K562 (cell line): ENCODE results near the gene MTA2. TPM values are rescaled to one million over a fixed set of nuclear protein-coding genes. Genes with fewer than 3 reads are reported as not detected.

ENCODE experiments used
- ARID1B ChIP-seq: fragments of 450-650 bp; IDR thresholded peaks from 2 replicates; pipeline ENCODE4 v1.6.1; 2016; ENCODE audit warnings: antibody characterized with exemption, mild to moderate bottlenecking, inconsistent platforms
- ATF6 ChIP-seq: sonication (generic); formaldehyde crosslinking; IDR thresholded peaks from 2 replicates; pipeline ENCODE4 v1.4.0; 2020; ENCODE audit warnings: mild to moderate bottlenecking, missing genetic modification reagents
- CHD4 ChIP-seq: fragments of 200-600 bp; sonication (generic); IDR thresholded peaks from 3 replicates; pipeline ENCODE4 v1.6.1; 2012; ENCODE audit warnings: low read depth, mild to moderate bottlenecking, mixed read lengths, low read length, inconsistent platforms; ENCODE audit not compliant: insufficient read depth, insufficient replicate concordance, poor library complexity, severe bottlenecking
- CREM ChIP-seq: IDR thresholded peaks from 2 replicates; pipeline ENCODE4 v1.6.1; 2014; ENCODE audit warnings: antibody characterized with exemption, low read depth
- ERF ChIP-seq: fragments of 450-650 bp; formaldehyde crosslinking; IDR thresholded peaks from 2 replicates; pipeline ENCODE4 v1.4.0; 2020; ENCODE audit warnings: mild to moderate bottlenecking, mixed read lengths
- HDAC8 ChIP-seq: fragments of 450-650 bp; IDR thresholded peaks from 2 replicates; pipeline ENCODE4 v1.6.1; 2016; ENCODE audit warnings: mild to moderate bottlenecking, missing genetic modification characterization, moderate library complexity, missing compliant biosample characterization
- JUN ChIP-seq, 2 experiments: sonication (generic) in 1 of 2; formaldehyde crosslinking in 1 of 2; IDR thresholded peaks; 2 replicates each; pipeline versions ENCODE4 v1.6.1 to v1.8.0; 2012 to 2022; ENCODE audit warnings: borderline replicate concordance in 2 of 2, mild to moderate bottlenecking in 2 of 2, improper control_type of control experiment in 1 of 2, low read depth in 1 of 2, low read length in 1 of 2, missing genetic modification reagents in 1 of 2
- POLR3G ChIP-seq: IDR thresholded peaks from 2 replicates; pipeline ENCODE4 v1.6.1; 2011; ENCODE audit not compliant: insufficient read length, insufficient replicate concordance; ENCODE audit errors: extremely low read depth
- SMARCC2 ChIP-seq: fragments of 450-650 bp; IDR thresholded peaks from 2 replicates; pipeline ENCODE4 v1.6.1; 2017; ENCODE audit warnings: antibody characterized with exemption, moderate library complexity, mild to moderate bottlenecking, low read depth
- SNIP1 ChIP-seq: fragments of 450-650 bp; IDR thresholded peaks from 2 replicates; pipeline ENCODE4 v1.7.1; 2017; ENCODE audit warnings: low read depth, mild to moderate bottlenecking
- TCF7L2 ChIP-seq: fragments of 150-350 bp; IDR thresholded peaks from 2 replicates; pipeline ENCODE4 v1.6.1; 2016; ENCODE audit warnings: low read depth, mild to moderate bottlenecking, low read length, moderate library complexity
- TOE1 ChIP-seq, 2 experiments: fragments of 450-650 bp in 1 of 2; sonication (generic) in 1 of 2; formaldehyde crosslinking in 1 of 2; IDR thresholded peaks; 2 replicates each; pipeline versions ENCODE4 v1.7.1 to v1.8.0; 2016 to 2022; ENCODE audit warnings: borderline replicate concordance in 2 of 2, mild to moderate bottlenecking in 2 of 2, antibody characterized with exemption in 1 of 2, inconsistent platforms in 1 of 2, low read depth in 1 of 2, missing genetic modification reagents in 1 of 2, moderate library complexity in 1 of 2
- YY1 ChIP-seq, 3 experiments: IDR thresholded peaks; 2 replicates each; pipeline ENCODE4 v1.6.1; 2011; ENCODE audit warnings: low read length in 2 of 3, mild to moderate bottlenecking in 2 of 3, moderate library complexity in 2 of 3, borderline replicate concordance in 1 of 3, control low read depth in 1 of 3, low read depth in 1 of 3; ENCODE audit not compliant: insufficient read depth in 3 of 3, insufficient replicate concordance in 2 of 3, control insufficient read depth in 1 of 3, insufficient read length in 1 of 3; ENCODE audit errors: extremely low read depth in 1 of 3
- ZNF274 ChIP-seq: IDR thresholded peaks from 2 replicates; pipeline ENCODE4 v1.6.1; 2011; ENCODE audit warnings: low read depth, mild to moderate bottlenecking, low read length, moderate library complexity, borderline replicate concordance
- ZNF431 ChIP-seq: sonication (generic); formaldehyde crosslinking; IDR thresholded peaks from 2 replicates; pipeline ENCODE4 v1.8.0; 2022; ENCODE audit warnings: mild to moderate bottlenecking, missing genetic modification reagents
- polyA plus RNA-seq, 8 experiments: library from polyadenylated mRNA; depleted of rRNA in 4 of 8; stranded (reverse) in 5 of 8; unstranded in 3 of 8; fragments of >200 nt; fragmentation: Nextera tagmentation in 2 of 8; fragmentation: Illumina TruSeq in 1 of 8; extraction: Ambion mirVana in 2 of 8; extraction: Trizol in 1 of 8; gene quantifications; 2 replicates each; pipeline versions ENCODE4 v1.2.1 to v1.2.3, GENCODE V29; 2011 to 2014; ENCODE audit warnings: inconsistent platforms in 1 of 8, missing spikeins in 1 of 8
- total RNA-seq, 7 experiments: library from RNA; depleted of rRNA in 6 of 7; stranded (reverse); fragments of >200 nt in 6 of 7; fragmentation: Illumina TruSeq in 2 of 7; extraction: Trizol in 2 of 7; gene quantifications; 2 replicates each; pipeline versions ENCODE4 v1.2.1 to v1.2.3, GENCODE V29; 2011 to 2021; ENCODE audit warnings: low replicate concordance in 1 of 7
- TF ChIP-seq, protein P1 (sequence below): sonication (generic); formaldehyde crosslinking; IDR thresholded peaks from 2 replicates; pipeline ENCODE4 v1.9.0; 2022; ENCODE audit warnings: mild to moderate bottlenecking, missing genetic modification reagents
- TF ChIP-seq, protein P2 (sequence below): IDR thresholded peaks from 2 replicates; pipeline ENCODE4 v1.6.1; 2011; ENCODE audit warnings: borderline replicate concordance, low read depth, mild to moderate bottlenecking, moderate library complexity, low read length; ENCODE audit not compliant: insufficient read depth, poor library complexity, severe bottlenecking

The MTA2 gene
- total and polyA plus RNA-seq, 9 of the 15 experiments (the other 6 are each of a cell fraction or from before 2014, with no cell fraction given), result 6.2 to 220 (median 172) TPM

GRCh38 chr11:62556108-62556874 lies 45.4 kb downstream of the MTA2 start (continued):
- TF ChIP-seq ERF (CRISPR knock-in tag) (peak; percentile 80; the same call in 1 of the 2 replicates), ARID1B (peak; percentile 56), JUN (IDR thresholded peaks at IDR 0.05; ENCODE audit: borderline replicate concordance, low read depth, low read length) (peak; percentile 26; the same call in 1 of the 2 replicates), JUN (CRISPR knock-in tag; IDR thresholded peaks at IDR 0.05; ENCODE audit: borderline replicate concordance) (no peak), HDAC8 (tag) (no peak), CREM (peak; percentile 33; the same call in 1 of the 2 replicates), ZNF274 (no peak), CHD4 (peak; percentile 21), TCF7L2 (no peak), SNIP1 (no peak), ATF6 (CRISPR knock-in tag) (no peak), YY1 (IDR thresholded peaks at IDR 0.05; ENCODE audit: borderline replicate concordance in 1 of 3, control insufficient read depth in 1 of 3, extremely low read depth in 1 of 3, insufficient read depth in 3 of 3, insufficient read length in 1 of 3, insufficient replicate concordance in 2 of 3, low read depth in 1 of 3, low read length in 2 of 3) (no peak), ZNF431 (no peak; the same call in 1 of the 2 replicates), SMARCC2 (0 out of 2 replicates have a peak, but pooled peaks have one; percentile 42), POLR3G (no peak), TOE1 (IDR thresholded peaks at IDR 0.05; ENCODE audit: borderline replicate concordance) (no peak), TOE1 (CRISPR knock-in tag; IDR thresholded peaks at IDR 0.05; ENCODE audit: borderline replicate concordance, low read depth) (no peak)
- TF ChIP-seq, protein P1, sequence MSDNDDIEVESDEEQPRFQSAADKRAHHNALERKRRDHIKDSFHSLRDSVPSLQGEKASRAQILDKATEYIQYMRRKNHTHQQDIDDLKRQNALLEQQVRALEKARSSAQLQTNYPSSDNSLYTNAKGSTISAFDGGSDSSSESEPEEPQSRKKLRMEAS (CRISPR knock-in tag), result peak; percentile 86
- TF ChIP-seq, protein P2, sequence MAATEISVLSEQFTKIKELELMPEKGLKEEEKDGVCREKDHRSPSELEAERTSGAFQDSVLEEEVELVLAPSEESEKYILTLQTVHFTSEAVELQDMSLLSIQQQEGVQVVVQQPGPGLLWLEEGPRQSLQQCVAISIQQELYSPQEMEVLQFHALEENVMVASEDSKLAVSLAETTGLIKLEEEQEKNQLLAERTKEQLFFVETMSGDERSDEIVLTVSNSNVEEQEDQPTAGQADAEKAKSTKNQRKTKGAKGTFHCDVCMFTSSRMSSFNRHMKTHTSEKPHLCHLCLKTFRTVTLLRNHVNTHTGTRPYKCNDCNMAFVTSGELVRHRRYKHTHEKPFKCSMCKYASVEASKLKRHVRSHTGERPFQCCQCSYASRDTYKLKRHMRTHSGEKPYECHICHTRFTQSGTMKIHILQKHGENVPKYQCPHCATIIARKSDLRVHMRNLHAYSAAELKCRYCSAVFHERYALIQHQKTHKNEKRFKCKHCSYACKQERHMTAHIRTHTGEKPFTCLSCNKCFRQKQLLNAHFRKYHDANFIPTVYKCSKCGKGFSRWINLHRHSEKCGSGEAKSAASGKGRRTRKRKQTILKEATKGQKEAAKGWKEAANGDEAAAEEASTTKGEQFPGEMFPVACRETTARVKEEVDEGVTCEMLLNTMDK, result no peak
